Astrocyte of the spinal cord (primary cell): Measurements from ENCODE around the gene GHRHR.

Experiments
- DNase-seq: peaks from one replicate; pipeline ENCODE4 v3.0.0; 2011; ENCODE audit warnings: low read depth, low spot score
- H3K4me3 ChIP-seq: 2 replicates; pipeline ENCODE4 v1.5.1; 2011; ENCODE audit warnings: low read depth, mild to moderate bottlenecking, low read length, moderate library complexity
- in situ Hi-C: cut with HindIII; loops from 2 replicates; pipeline ENCODE4 v1.10.0; 2017; ENCODE audit warnings: low sequenced_read_pairs
- TF ChIP-seq, protein P1 (sequence below): IDR thresholded peaks from 2 replicates; pipeline ENCODE4 v1.5.1; 2012; ENCODE audit warnings: low read depth, mild to moderate bottlenecking, low read length, inconsistent platforms

The GHRHR gene

DNA sequence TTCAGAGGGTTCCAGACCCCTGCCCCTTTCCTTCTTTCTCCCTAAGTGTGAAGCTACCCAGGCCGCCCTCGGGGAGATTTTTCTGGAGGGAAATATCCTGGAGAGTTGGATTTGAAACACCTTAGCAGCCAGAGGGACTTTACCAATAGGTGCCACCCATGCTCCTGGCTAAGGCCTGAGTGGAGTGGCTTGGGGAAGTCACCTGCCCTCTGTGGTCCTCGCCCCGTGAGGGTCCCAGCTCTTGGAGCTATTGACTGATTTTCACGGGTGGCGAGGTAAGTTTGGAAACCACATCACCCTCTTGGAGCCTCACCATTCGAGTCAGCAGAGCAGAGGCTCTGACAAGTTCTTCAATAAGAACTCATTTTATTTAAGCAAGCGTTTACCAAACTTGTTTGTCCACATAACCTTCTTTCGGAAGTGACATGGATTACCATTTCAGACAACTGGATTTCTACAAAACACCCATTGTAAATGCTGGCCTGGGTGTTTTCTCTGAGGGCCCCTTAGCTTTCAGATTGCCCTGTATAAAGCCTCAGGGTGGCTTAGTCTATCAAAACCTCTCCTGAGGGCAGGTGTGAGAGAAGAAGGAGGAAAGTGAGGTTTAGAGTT lies 31.7 kb upstream of the GHRHR start:
- no peak for DNase-seq
- H3K4me3 ChIP-seq = no peak overlapping the region
- TF ChIP-seq, protein P1, sequence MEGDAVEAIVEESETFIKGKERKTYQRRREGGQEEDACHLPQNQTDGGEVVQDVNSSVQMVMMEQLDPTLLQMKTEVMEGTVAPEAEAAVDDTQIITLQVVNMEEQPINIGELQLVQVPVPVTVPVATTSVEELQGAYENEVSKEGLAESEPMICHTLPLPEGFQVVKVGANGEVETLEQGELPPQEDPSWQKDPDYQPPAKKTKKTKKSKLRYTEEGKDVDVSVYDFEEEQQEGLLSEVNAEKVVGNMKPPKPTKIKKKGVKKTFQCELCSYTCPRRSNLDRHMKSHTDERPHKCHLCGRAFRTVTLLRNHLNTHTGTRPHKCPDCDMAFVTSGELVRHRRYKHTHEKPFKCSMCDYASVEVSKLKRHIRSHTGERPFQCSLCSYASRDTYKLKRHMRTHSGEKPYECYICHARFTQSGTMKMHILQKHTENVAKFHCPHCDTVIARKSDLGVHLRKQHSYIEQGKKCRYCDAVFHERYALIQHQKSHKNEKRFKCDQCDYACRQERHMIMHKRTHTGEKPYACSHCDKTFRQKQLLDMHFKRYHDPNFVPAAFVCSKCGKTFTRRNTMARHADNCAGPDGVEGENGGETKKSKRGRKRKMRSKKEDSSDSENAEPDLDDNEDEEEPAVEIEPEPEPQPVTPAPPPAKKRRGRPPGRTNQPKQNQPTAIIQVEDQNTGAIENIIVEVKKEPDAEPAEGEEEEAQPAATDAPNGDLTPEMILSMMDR = no peak
- in situ Hi-C loops = no loop called here

DNA sequence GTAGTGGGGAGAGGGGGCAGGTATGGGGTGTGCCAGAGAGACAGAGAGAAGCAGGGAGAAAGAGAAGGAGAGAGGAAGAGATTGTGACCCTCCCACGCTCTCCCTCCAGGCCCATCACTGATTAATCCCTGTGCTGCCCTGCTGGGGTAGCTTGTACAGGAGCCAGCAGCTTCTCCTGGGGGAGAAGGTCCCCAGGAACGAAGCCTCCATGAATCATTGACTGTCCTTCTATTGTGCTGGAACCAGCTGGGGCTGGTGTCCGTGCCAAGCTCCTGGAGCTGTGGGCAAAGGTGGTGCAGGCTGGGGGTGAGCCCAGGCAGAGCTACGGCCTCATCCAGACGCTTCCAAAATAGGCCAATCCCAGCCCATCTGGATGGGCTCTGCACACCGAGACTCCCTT lies 31.2 kb upstream of the GHRHR start:
- TF ChIP-seq, protein P1 = no peak
- no peak overlapping the region for H3K4me3 ChIP-seq
- no peak for DNase-seq
- in situ Hi-C loops = no loop called here

DNA sequence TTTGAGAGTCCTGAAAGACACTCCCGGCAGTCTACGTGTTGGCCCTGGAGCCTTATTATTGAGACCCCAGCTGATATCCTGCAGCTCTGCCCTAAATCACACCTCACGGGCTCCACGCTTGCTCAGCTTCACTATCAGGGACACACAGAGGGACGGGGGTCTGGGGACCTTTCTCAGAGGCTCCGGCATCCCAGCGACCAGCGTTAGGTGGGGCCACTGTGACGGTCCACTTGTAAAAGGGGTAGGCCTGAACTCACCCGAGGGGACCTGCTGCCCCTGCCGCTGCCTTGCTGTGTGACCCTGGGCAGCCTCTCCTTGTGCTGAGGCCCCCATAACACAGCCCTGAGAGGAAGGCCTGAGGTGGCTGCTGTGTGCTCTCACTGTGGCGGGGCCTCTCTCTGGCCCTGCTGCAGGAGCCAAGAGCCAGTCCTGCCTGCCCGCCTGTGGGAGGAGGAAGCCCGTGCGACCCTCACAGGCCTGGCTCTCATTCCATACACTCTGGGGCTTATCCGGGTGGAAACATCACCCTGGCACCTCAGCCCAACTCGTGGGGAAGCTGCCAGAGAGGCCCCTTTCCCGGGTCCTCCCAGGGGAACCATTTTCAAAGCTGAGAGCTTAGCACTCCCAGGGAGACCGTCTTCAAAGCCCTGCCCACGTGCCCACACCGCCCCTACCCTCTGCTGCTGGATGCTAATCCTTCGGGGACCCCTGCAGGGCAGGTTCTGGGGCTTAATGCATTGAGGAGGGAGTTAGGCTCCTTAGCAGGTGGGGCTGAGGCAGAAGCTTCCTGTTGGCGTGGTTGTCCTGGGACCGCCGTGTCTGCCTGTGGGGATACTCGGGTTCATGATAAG lies 30.4 kb upstream of the GHRHR start:
- H3K4me3 ChIP-seq = no peak overlapping the region
- TF ChIP-seq, protein P1 = no peak
- in situ Hi-C loops = no loop called here
- no peak for DNase-seq

DNA sequence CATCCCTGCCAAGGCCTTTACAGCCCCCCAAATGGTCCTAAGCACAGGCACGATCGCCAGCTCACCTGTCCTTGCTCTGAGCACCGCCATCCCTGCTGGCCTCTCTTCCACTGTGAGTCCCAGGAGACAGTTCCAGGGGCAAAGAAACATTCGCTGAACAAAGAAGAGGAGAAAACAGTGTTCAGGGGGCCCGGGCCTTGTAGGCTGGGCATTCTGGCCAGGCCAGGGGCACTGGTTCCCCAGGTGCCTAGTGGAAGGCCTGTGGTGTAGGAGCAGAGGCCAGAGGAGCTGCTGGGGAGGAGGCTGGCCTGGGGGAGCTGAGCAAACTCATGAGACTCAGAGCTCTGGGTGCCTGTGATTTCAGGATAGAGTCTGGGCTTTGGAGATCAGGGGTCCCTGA lies 29.5 kb upstream of the GHRHR start:
- H3K4me3 ChIP-seq = no peak overlapping the region
- DNase-seq = no peak
- TF ChIP-seq, protein P1 = no peak
- in situ Hi-C loops = no loop called here

DNA sequence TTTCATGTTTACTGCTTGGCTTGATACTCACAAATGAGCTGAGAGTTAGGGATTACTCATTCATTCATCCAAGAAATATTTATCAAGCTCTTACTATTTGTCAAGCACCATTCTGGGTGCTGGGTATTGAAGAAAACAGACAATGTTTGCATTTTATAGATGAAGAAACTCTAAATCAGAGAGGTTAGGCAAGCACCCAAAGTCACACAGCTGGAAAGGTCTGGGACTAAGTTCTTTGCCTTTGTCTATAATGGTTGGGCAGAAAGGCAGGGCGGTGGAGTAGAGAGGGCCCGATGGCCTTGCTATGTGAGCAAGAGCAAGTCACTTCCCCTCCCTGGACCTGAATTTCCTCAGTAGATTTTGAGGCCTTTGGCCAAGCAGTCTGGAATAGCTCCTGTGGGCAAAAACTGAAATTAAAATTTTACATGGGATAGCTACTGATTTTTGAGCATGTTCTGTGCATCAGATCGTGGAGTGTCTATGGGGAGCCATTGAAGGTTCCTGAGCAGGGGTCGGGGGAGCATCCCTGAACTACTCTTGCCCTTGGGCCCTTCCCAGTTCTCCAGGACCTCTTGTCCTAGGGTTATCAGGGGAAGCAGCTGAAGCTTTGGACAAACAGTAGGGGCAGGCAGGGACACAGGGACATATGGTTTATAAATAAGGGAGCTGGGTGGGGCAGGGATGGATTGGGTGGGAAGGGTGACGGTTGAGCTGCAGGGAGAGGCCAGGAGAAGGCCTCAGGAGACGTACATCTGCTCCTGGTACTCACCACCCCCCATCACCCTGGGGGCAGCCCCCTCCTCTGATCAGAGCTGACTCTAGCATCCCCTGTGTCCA lies 28.8 kb upstream of the GHRHR start:
- H3K4me3 ChIP-seq = no peak overlapping the region
- DNase-seq = no peak
- in situ Hi-C loops = no loop called here
- TF ChIP-seq, protein P1 = no peak

DNA sequence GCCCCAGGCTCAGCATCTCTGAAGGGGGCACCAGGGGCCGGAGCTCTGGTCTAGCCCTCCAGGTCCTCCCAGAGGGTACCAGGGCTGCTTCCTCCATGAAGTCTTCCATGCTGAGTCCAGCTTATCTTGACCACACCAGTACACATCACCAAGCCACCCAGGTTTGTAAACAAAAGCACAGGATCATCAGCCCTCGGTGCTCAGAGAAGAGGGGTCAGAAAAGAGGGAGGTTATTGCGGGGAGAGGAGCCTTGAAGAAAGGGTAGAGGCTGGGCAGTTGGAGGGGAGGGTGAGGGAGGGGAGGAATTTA lies 28.2 kb upstream of the GHRHR start:
- in situ Hi-C loops = no loop called here
- DNase-seq = no peak
- H3K4me3 ChIP-seq = no peak overlapping the region
- TF ChIP-seq, protein P1 = no peak
